HepG2 (cell line): ENCODE measurements around the gene TTC23L. TPM values are rescaled to one million over a fixed set of nuclear protein-coding genes. Genes with fewer than 3 reads are reported as not detected.

Source experiments
- ATF7-NPFF ChIP-seq: sonication (generic); formaldehyde crosslinking; IDR thresholded peaks from 2 replicates; pipeline ENCODE4 v1.8.1; 2023; ENCODE audit warnings: mild to moderate bottlenecking, low read depth, missing genetic modification reagents, moderate library complexity
- ERF ChIP-seq: IDR thresholded peaks from 2 replicates; pipeline ENCODE4 v1.6.1; 2018; ENCODE audit warnings: missing biosample characterization, missing genetic modification reagents
- HDAC1 ChIP-seq: sonication (generic); formaldehyde crosslinking; IDR thresholded peaks from 2 replicates; pipeline ENCODE4 v1.5.1; 2020; ENCODE audit warnings: mild to moderate bottlenecking, missing genetic modification reagents
- KLF16 ChIP-seq, 2 experiments: sonication (generic) in 1 of 2; formaldehyde crosslinking in 1 of 2; IDR thresholded peaks; 2 replicates each; pipeline versions ENCODE4 v1.6.1 to v1.8.0; 2016 to 2023; ENCODE audit warnings: missing genetic modification reagents in 2 of 2, missing compliant biosample characterization in 1 of 2
- NFKBIZ ChIP-seq: IDR thresholded peaks from 2 replicates; pipeline ENCODE4 v1.6.1; 2018; ENCODE audit warnings: missing genetic modification reagents, missing compliant biosample characterization
- RXRA ChIP-seq: sonication (generic); formaldehyde crosslinking; IDR thresholded peaks from 2 replicates; pipeline ENCODE4 v1.5.1; 2020; ENCODE audit warnings: missing genetic modification reagents
- YEATS2 ChIP-seq: sonication (generic); formaldehyde crosslinking; IDR thresholded peaks from 2 replicates; pipeline ENCODE4 v1.4.0; 2020; ENCODE audit warnings: missing genetic modification reagents, borderline replicate concordance
- ZFAT ChIP-seq: sonication (generic); formaldehyde crosslinking; conservative IDR thresholded peaks from 2 replicates; pipeline ENCODE4 v1.8.1; 2023; ENCODE audit warnings: missing genetic modification reagents, inconsistent platforms
- ZNF143 ChIP-seq: sonication (generic); formaldehyde crosslinking; IDR thresholded peaks from 2 replicates; pipeline ENCODE4 v1.4.0; 2020; ENCODE audit warnings: missing genetic modification reagents
- ZNF670 ChIP-seq: sonication (generic); formaldehyde crosslinking; IDR thresholded peaks from 2 replicates; pipeline ENCODE4 v1.8.0; 2022; ENCODE audit warnings: mild to moderate bottlenecking, missing genetic modification reagents, borderline replicate concordance
- ZNF746 ChIP-seq: sonication (generic); formaldehyde crosslinking; IDR thresholded peaks from 2 replicates; pipeline ENCODE4 v1.8.0; 2022; ENCODE audit warnings: mild to moderate bottlenecking, missing genetic modification reagents
- ZNF749 ChIP-seq: sonication (generic); formaldehyde crosslinking; IDR thresholded peaks from 2 replicates; pipeline ENCODE4 v1.8.0; 2022; ENCODE audit warnings: mild to moderate bottlenecking, missing genetic modification reagents, moderate library complexity, borderline replicate concordance
- ZNF775 ChIP-seq: sonication (generic); formaldehyde crosslinking; IDR thresholded peaks from 2 replicates; pipeline ENCODE4 v1.4.0; 2020; ENCODE audit warnings: missing genetic modification reagents, mild to moderate bottlenecking, moderate library complexity, borderline replicate concordance
- ZNF878 ChIP-seq: sonication (generic); formaldehyde crosslinking; IDR thresholded peaks from 2 replicates; pipeline ENCODE4 v1.8.1; 2023; ENCODE audit warnings: mild to moderate bottlenecking, missing genetic modification reagents, moderate library complexity
- polyA plus RNA-seq, 8 experiments: library from polyadenylated mRNA; depleted of rRNA in 3 of 8; stranded (reverse) in 7 of 8; unstranded in 1 of 8; fragments of >200 nt; fragmentation: Illumina TruSeq in 4 of 8; extraction: Trizol in 4 of 8; gene quantifications; 2 replicates each; pipeline versions ENCODE4 v1.2.1 to v1.2.3, GENCODE V29; 2011 to 2016; ENCODE audit warnings: low read depth in 4 of 8, missing spikeins in 1 of 8, mixed read lengths in 1 of 8; ENCODE audit not compliant: insufficient read depth in 1 of 8
- total RNA-seq, 5 experiments: library from RNA; depleted of rRNA; stranded (reverse); fragments of >200 nt; fragmentation: Illumina TruSeq; extraction: Trizol; gene quantifications; 2 replicates each; pipeline ENCODE4 v1.2.3, GENCODE V29; 2016; ENCODE audit warnings: low read depth in 1 of 5
- TF ChIP-seq, protein P1 (sequence below): sonication (generic); formaldehyde crosslinking; IDR thresholded peaks from 2 replicates; pipeline ENCODE4 v1.4.0; 2020; ENCODE audit warnings: missing genetic modification reagents
- TF ChIP-seq, protein P2 (sequence below): sonication (generic); formaldehyde crosslinking; IDR thresholded peaks from 2 replicates; pipeline ENCODE4 v1.5.1; 2020; ENCODE audit warnings: mild to moderate bottlenecking, missing genetic modification reagents, borderline replicate concordance
- TF ChIP-seq, protein P3 (sequence below): sonication (generic); formaldehyde crosslinking; IDR thresholded peaks from 2 replicates; pipeline ENCODE4 v1.5.0; 2020; ENCODE audit warnings: missing genetic modification reagents, mild to moderate bottlenecking, borderline replicate concordance
- TF ChIP-seq, protein P4 (sequence below): sonication (generic); formaldehyde crosslinking; IDR thresholded peaks from 2 replicates; pipeline ENCODE4 v1.5.1; 2020; ENCODE audit warnings: missing genetic modification reagents, mild to moderate bottlenecking, borderline replicate concordance

TTC23L gene
- total and polyA plus RNA-seq, 2 of the 13 experiments (the other 11 are each of a cell fraction or from before 2014, with no cell fraction given): 0.37 to 1.4 TPM

DNA sequence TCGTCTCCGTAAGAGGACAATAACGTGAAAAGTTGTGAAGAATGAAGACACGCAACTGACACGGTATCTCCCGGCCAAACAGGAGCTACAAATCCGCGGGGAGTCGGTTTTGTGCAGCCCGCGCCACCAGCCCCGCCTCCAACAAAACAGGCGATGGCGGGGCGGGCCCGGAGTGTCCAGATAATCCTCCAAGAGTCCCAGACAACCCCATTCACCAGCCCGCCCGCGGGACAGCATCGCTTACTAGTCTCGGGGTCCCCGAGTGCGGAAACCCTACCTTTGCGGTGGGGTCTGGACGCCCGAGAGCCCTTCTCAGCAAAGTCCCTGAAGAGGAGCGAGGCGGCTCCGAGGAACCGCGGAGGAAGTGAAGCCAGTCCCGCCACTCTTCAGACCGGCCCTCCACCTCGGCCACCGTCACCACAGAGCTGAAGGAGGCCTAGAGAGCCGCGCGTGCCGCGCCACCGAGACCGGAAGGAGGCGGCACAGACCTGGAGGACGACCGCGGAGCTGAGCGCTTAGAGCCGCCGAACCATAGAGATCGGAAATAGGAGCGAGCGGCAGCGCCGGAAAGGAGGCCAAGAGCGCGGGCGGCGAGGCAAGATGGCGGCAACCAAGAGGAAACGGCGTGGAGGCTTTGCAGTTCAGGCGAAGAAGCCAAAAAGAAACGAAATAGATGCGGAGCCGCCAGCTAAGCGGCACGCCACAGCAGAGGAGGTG, 76.3 kb downstream of the TTC23L start, which contains the start of the genes BRIX1 and RAD1 (continued):
- TF ChIP-seq ATF7-NPFF (CRISPR knock-in tag): peak; percentile 70; the same call in 1 of the 2 replicates
- peak; percentile 83 for TF ChIP-seq ERF (CRISPR knock-in tag)
- TF ChIP-seq, protein P1, sequence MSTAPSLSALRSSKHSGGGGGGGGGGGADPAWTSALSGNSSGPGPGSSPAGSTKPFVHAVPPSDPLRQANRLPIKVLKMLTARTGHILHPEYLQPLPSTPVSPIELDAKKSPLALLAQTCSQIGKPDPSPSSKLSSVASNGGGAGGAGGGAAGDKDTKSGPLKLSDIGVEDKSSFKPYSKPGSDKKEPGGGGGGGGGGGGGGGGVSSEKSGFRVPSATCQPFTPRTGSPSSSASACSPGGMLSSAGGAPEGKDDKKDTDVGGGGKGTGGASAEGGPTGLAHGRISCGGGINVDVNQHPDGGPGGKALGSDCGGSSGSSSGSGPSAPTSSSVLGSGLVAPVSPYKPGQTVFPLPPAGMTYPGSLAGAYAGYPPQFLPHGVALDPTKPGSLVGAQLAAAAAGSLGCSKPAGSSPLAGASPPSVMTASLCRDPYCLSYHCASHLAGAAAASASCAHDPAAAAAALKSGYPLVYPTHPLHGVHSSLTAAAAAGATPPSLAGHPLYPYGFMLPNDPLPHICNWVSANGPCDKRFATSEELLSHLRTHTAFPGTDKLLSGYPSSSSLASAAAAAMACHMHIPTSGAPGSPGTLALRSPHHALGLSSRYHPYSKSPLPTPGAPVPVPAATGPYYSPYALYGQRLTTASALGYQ (CRISPR knock-in tag): peak; percentile 66
- peak; percentile 31 for TF ChIP-seq ZNF143
- TF ChIP-seq RXRA (CRISPR knock-in tag): peak; percentile 77; the same call in 1 of the 2 replicates
- TF ChIP-seq, protein P2, sequence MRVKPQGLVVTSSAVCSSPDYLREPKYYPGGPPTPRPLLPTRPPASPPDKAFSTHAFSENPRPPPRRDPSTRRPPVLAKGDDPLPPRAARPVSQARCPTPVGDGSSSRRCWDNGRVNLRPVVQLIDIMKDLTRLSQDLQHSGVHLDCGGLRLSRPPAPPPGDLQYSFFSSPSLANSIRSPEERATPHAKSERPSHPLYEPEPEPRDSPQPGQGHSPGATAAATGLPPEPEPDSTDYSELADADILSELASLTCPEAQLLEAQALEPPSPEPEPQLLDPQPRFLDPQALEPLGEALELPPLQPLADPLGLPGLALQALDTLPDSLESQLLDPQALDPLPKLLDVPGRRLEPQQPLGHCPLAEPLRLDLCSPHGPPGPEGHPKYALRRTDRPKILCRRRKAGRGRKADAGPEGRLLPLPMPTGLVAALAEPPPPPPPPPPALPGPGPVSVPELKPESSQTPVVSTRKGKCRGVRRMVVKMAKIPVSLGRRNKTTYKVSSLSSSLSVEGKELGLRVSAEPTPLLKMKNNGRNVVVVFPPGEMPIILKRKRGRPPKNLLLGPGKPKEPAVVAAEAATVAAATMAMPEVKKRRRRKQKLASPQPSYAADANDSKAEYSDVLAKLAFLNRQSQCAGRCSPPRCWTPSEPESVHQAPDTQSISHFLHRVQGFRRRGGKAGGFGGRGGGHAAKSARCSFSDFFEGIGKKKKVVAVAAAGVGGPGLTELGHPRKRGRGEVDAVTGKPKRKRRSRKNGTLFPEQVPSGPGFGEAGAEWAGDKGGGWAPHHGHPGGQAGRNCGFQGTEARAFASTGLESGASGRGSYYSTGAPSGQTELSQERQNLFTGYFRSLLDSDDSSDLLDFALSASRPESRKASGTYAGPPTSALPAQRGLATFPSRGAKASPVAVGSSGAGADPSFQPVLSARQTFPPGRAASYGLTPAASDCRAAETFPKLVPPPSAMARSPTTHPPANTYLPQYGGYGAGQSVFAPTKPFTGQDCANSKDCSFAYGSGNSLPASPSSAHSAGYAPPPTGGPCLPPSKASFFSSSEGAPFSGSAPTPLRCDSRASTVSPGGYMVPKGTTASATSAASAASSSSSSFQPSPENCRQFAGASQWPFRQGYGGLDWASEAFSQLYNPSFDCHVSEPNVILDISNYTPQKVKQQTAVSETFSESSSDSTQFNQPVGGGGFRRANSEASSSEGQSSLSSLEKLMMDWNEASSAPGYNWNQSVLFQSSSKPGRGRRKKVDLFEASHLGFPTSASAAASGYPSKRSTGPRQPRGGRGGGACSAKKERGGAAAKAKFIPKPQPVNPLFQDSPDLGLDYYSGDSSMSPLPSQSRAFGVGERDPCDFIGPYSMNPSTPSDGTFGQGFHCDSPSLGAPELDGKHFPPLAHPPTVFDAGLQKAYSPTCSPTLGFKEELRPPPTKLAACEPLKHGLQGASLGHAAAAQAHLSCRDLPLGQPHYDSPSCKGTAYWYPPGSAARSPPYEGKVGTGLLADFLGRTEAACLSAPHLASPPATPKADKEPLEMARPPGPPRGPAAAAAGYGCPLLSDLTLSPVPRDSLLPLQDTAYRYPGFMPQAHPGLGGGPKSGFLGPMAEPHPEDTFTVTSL: no peak
- TF ChIP-seq ZFAT (CRISPR knock-in tag): 0 out of 2 replicates have a peak, but pooled peaks have one; percentile 31
- peak; percentile 51 for TF ChIP-seq NFKBIZ (CRISPR knock-in tag)
- no peak for TF ChIP-seq ZNF775 (CRISPR knock-in tag)
- peak; percentile 97 for TF ChIP-seq YEATS2
- no peak for TF ChIP-seq ZNF746 (CRISPR knock-in tag)
- TF ChIP-seq, protein P3, sequence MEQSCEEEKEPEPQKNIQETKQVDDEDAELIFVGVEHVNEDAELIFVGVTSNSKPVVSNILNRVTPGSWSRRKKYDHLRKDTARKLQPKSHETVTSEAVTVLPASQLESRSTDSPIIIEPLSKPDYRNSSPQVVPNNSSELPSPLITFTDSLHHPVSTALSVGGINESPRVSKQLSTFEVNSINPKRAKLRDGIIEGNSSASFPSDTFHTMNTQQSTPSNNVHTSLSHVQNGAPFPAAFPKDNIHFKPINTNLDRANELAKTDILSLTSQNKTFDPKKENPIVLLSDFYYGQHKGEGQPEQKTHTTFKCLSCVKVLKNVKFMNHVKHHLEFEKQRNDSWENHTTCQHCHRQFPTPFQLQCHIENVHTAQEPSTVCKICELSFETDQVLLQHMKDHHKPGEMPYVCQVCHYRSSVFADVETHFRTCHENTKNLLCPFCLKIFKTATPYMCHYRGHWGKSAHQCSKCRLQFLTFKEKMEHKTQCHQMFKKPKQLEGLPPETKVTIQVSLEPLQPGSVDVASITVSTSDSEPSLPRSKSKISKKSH (CRISPR knock-in tag): no peak
- TF ChIP-seq HDAC1 (CRISPR knock-in tag): peak; percentile 99
- TF ChIP-seq KLF16 (CRISPR knock-in tag; IDR thresholded peaks at IDR 0.05): peak in 1 of 2 experiments; percentile 69; a peak in 1 of 4 replicates
- TF ChIP-seq ZNF878 (CRISPR knock-in tag): peak; percentile 84
- TF ChIP-seq, protein P4, sequence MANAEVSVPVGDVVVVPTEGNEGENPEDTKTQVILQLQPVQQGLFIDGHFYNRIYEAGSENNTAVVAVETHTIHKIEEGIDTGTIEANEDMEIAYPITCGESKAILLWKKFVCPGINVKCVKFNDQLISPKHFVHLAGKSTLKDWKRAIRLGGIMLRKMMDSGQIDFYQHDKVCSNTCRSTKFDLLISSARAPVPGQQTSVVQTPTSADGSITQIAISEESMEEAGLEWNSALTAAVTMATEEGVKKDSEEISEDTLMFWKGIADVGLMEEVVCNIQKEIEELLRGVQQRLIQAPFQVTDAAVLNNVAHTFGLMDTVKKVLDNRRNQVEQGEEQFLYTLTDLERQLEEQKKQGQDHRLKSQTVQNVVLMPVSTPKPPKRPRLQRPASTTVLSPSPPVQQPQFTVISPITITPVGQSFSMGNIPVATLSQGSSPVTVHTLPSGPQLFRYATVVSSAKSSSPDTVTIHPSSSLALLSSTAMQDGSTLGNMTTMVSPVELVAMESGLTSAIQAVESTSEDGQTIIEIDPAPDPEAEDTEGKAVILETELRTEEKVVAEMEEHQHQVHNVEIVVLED (CRISPR knock-in tag): peak; percentile 84
- TF ChIP-seq ZNF670 (CRISPR knock-in tag): peak; percentile 92; the same call in 1 of the 2 replicates
- TF ChIP-seq ZNF749 (CRISPR knock-in tag): no peak
